GM12891 (cell line): ENCODE results near the gene EYA3.

Experiments used
- PAX5 ChIP-seq: IDR thresholded peaks from 2 replicates; pipeline ENCODE4 v1.6.1; 2011; ENCODE audit warnings: low read length, moderate library complexity, mild to moderate bottlenecking; ENCODE audit not compliant: insufficient read depth, severe bottlenecking
- POLR2A ChIP-seq: IDR thresholded peaks from 2 replicates; pipeline ENCODE4 v1.6.1; 2011; ENCODE audit warnings: low read depth, low read length, control low read depth
- POLR2AphosphoS5 ChIP-seq: IDR thresholded peaks from 2 replicates; pipeline ENCODE4 v1.6.1; 2011; ENCODE audit warnings: low read depth, low read length, control low read depth
- POU2F2 ChIP-seq: IDR thresholded peaks from 2 replicates; pipeline ENCODE4 v1.6.1; 2011; ENCODE audit warnings: low read depth, mild to moderate bottlenecking, control low read depth, low read length, moderate library complexity
- SPI1 ChIP-seq: IDR thresholded peaks from 2 replicates; pipeline ENCODE4 v1.6.1; 2011; ENCODE audit warnings: low read depth, low read length, control low read depth
- TAF1 ChIP-seq: IDR thresholded peaks from 2 replicates; pipeline ENCODE4 v1.6.1; 2011; ENCODE audit warnings: low read depth, low read length, control low read depth

GRCh38 chr1:28058971-28059878 is 29.2 kb downstream of the EYA3 start:
- TF ChIP-seq POLR2A (no peak), SPI1 (no peak), POLR2AphosphoS5 (no peak), TAF1 (no peak), POU2F2 (no peak), PAX5 (no peak)
